Astrocyte (in vitro differentiated cells and primary cell): ENCODE results near the gene KIRREL3. TPM values are rescaled to one million over a fixed set of nuclear protein-coding genes. Genes with fewer than 3 reads are reported as not detected.

Experiments
- DNase-seq: peaks from one replicate; pipeline ENCODE4 v3.0.0-alpha.2; 2010; ENCODE audit warnings: low read depth
- FAIRE-seq: peaks from 2 replicates; lab custom pipeline; 2011; peaks lifted over from hg19 to GRCh38; lab: Jason Lieb, UNC
- H2AFZ ChIP-seq: 2 replicates; pipeline ENCODE4 v1.6.0; 2012; ENCODE audit warnings: low read depth, low read length, inconsistent platforms
- H3K27ac ChIP-seq: 2 replicates; pipeline ENCODE4 v1.5.1; 2011; ENCODE audit warnings: low read depth, low read length, inconsistent platforms
- H3K27me3 ChIP-seq: 2 replicates; pipeline ENCODE4 v1.6.0; 2011; ENCODE audit warnings: low read length, inconsistent platforms; ENCODE audit not compliant: insufficient read depth
- H3K36me3 ChIP-seq: 2 replicates; pipeline ENCODE4 v1.5.1; 2011; ENCODE audit warnings: low read length, inconsistent platforms; ENCODE audit not compliant: insufficient read depth
- H3K4me1 ChIP-seq: 2 replicates; pipeline ENCODE4 v1.5.1; 2011; ENCODE audit warnings: low read length, inconsistent platforms; ENCODE audit not compliant: insufficient read depth
- H3K4me2 ChIP-seq: 2 replicates; pipeline ENCODE4 v1.6.0; 2012; ENCODE audit warnings: low read length, inconsistent platforms
- H3K4me3 ChIP-seq: 2 replicates; pipeline ENCODE4 v1.5.1; 2011; ENCODE audit warnings: low read depth, mild to moderate bottlenecking, low read length, inconsistent platforms; ENCODE audit not compliant: insufficient read depth
- H3K79me2 ChIP-seq: 2 replicates; pipeline ENCODE4 v1.6.0; 2012; ENCODE audit warnings: mild to moderate bottlenecking, low read length, inconsistent platforms; ENCODE audit not compliant: insufficient read depth
- H3K9ac ChIP-seq: 2 replicates; pipeline ENCODE4 v1.6.0; 2012; ENCODE audit warnings: mild to moderate bottlenecking, low read length, inconsistent platforms
- H3K9me3 ChIP-seq: 2 replicates; pipeline ENCODE4 v1.5.1; 2012; ENCODE audit warnings: low read depth, mild to moderate bottlenecking, low read length, inconsistent platforms; ENCODE audit not compliant: insufficient read depth
- H4K20me1 ChIP-seq: 2 replicates; pipeline ENCODE4 v1.6.0; 2012; ENCODE audit warnings: low read length, inconsistent platforms; ENCODE audit not compliant: insufficient read depth
- H3K27ac Mint-ChIP-seq: one replicate; pipeline ENCODE4 v1.8.0; 2021; ENCODE audit warnings: mild to moderate bottlenecking, mixed read lengths; ENCODE audit not compliant: unreplicated experiment
- H3K27me3 Mint-ChIP-seq: one replicate; pipeline ENCODE4 v1.8.0; 2021; ENCODE audit warnings: low read depth, mixed read lengths; ENCODE audit not compliant: unreplicated experiment
- H3K36me3 Mint-ChIP-seq: one replicate; pipeline ENCODE4 v1.8.0; 2021; ENCODE audit warnings: low read depth, mixed read lengths; ENCODE audit not compliant: unreplicated experiment
- H3K4me1 Mint-ChIP-seq: one replicate; pipeline ENCODE4 v1.8.0; 2021; ENCODE audit warnings: low read depth, mixed read lengths; ENCODE audit not compliant: unreplicated experiment
- H3K4me3 Mint-ChIP-seq: one replicate; pipeline ENCODE4 v1.8.0; 2021; ENCODE audit warnings: mild to moderate bottlenecking, moderate library complexity, mixed read lengths; ENCODE audit not compliant: unreplicated experiment
- H3K9me3 Mint-ChIP-seq: one replicate; pipeline ENCODE4 v1.8.0; 2021; ENCODE audit warnings: mild to moderate bottlenecking, mixed read lengths; ENCODE audit not compliant: unreplicated experiment
- EZH2 ChIP-seq: IDR thresholded peaks from 2 replicates; pipeline ENCODE4 v1.6.1; 2012; ENCODE audit warnings: mild to moderate bottlenecking, low read length, inconsistent platforms; ENCODE audit not compliant: insufficient read depth
- total RNA-seq: library from RNA; stranded (reverse); gene quantifications from 2 replicates; pipeline ENCODE4 v1.2.1, GENCODE V29; 2021
- TF ChIP-seq, protein P1 (sequence below): IDR thresholded peaks from 2 replicates; pipeline ENCODE4 v1.5.1; 2011; ENCODE audit warnings: low read depth, mild to moderate bottlenecking, inconsistent platforms, low read length, moderate library complexity; ENCODE audit not compliant: insufficient read depth

Gene KIRREL3
- total RNA-seq, 1 donor from 2014 or later: 0.91 TPM

DNA sequence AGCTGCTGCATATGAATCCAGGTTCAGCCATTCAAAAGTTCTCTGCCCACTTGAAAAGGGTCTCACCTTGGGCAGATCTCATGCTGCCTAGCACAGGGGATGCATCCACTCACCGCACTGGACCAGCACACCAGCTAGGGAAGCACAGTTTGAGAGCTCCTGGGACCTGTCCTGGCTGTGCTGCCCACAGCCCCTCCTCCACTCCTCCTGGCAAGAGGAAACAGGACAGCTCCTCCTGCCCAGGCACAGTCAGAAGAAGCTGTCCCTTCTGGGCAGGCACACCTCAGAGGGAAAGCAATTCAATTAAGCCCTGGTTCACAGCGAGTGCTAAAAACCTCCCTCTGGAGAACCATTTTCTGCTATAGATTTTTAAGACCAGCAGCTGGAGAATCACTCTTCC, 498.4 kb downstream of the KIRREL3 start:
- Histone ChIP-seq H3K79me2 (no peaks in the 10 kb centered on the region), H2AFZ (no peak overlapping the region), H3K27me3 (peaks cover 5% of the 10 kb centered on the region), H4K20me1 (no peaks in the 10 kb centered on the region), H3K9ac (no peak overlapping the region), H3K36me3 (no peaks in the 10 kb centered on the region), H3K9me3 (no peaks in the 10 kb centered on the region), H3K4me3 (no peak overlapping the region), H3K27ac (no peak overlapping the region), H3K4me1 (no peaks in the 10 kb centered on the region), H3K4me2 (no peak overlapping the region)
- Mint-ChIP-seq H3K4me1 (no peaks in the 10 kb centered on the region), H3K36me3 (peaks cover 1% of the 10 kb centered on the region), H3K27ac (no peak overlapping the region), H3K4me3 (no peak overlapping the region), H3K27me3 (peaks cover 41% of the 10 kb centered on the region), H3K9me3 (peaks cover 7% of the 10 kb centered on the region)
- no peak for TF ChIP-seq EZH2
- TF ChIP-seq, protein P1, sequence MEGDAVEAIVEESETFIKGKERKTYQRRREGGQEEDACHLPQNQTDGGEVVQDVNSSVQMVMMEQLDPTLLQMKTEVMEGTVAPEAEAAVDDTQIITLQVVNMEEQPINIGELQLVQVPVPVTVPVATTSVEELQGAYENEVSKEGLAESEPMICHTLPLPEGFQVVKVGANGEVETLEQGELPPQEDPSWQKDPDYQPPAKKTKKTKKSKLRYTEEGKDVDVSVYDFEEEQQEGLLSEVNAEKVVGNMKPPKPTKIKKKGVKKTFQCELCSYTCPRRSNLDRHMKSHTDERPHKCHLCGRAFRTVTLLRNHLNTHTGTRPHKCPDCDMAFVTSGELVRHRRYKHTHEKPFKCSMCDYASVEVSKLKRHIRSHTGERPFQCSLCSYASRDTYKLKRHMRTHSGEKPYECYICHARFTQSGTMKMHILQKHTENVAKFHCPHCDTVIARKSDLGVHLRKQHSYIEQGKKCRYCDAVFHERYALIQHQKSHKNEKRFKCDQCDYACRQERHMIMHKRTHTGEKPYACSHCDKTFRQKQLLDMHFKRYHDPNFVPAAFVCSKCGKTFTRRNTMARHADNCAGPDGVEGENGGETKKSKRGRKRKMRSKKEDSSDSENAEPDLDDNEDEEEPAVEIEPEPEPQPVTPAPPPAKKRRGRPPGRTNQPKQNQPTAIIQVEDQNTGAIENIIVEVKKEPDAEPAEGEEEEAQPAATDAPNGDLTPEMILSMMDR: no peak
- DNase-seq: no peak
- no peak for FAIRE-seq

DNA sequence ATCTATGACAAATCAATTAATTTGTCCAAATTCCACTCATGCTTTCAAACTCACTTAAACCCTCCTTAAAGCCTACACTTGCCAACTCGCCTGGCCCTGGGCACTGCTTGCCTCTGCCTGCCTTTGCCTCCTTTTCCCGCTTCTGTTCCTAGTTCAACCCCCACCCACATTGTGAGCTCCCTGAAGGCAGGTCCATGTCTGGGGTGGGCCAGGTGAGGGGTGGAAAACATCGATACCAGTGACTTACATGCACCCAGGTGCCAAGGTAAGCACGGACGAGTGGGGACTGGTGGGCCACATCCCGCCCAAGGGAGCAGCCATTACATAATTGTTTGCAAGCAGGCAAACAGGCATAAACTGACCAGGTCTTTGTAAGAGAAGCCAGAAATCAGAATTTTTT, 498.9 kb downstream of the KIRREL3 start:
- peaks cover 5% of the 10 kb centered on the region for H3K27me3 ChIP-seq
- peaks cover 1% of the 10 kb centered on the region for H3K36me3 Mint-ChIP-seq
- H3K4me1 Mint-ChIP-seq: no peaks in the 10 kb centered on the region
- H3K9me3 Mint-ChIP-seq: peaks cover 7% of the 10 kb centered on the region
- H3K4me3 Mint-ChIP-seq: no peak overlapping the region
- no peak for FAIRE-seq
- H3K4me2 ChIP-seq: no peak overlapping the region
- H3K27ac Mint-ChIP-seq: no peak overlapping the region
- H3K9ac ChIP-seq: no peak overlapping the region
- H2AFZ ChIP-seq: no peak overlapping the region
- no peak overlapping the region for H3K4me3 ChIP-seq
- no peaks in the 10 kb centered on the region for H3K4me1 ChIP-seq
- TF ChIP-seq, protein P1: no peak
- TF ChIP-seq EZH2: no peak
- H3K36me3 ChIP-seq: no peaks in the 10 kb centered on the region
- H3K27ac ChIP-seq: no peak overlapping the region
- H3K9me3 ChIP-seq: no peaks in the 10 kb centered on the region
- H3K79me2 ChIP-seq: no peaks in the 10 kb centered on the region
- peaks cover 46% of the 10 kb centered on the region for H3K27me3 Mint-ChIP-seq
- DNase-seq: no peak
- H4K20me1 ChIP-seq: no peaks in the 10 kb centered on the region

DNA sequence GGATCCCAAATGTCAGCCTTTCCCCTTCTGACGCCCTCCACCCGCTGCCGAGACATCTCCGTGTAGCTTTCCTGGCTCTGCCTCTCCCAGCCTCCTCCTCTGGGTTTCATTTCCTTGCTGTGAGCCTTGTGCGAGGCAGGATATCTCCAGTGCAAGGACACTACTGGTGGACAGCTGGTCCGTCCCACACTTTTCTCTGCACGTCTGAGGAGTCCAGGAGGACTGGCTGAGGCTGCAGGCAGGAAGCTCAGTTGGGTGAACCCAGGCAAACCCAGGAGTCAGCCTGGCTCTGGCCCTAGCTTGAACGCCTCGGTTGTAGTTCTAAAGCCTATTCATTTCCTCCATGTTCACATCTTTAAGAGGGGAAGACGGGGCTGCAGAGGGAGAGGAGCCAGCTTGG, 499.6 kb downstream of the KIRREL3 start:
- H3K4me1 ChIP-seq: no peaks in the 10 kb centered on the region
- no peaks in the 10 kb centered on the region for H3K9me3 ChIP-seq
- Mint-ChIP-seq H3K4me1 (no peaks in the 10 kb centered on the region), H3K27ac (no peak overlapping the region), H3K4me3 (no peak overlapping the region), H3K36me3 (peaks cover 1% of the 10 kb centered on the region), H3K27me3 (peaks cover 51% of the 10 kb centered on the region), H3K9me3 (peaks cover 7% of the 10 kb centered on the region)
- H3K36me3 ChIP-seq: no peaks in the 10 kb centered on the region
- no peaks in the 10 kb centered on the region for H3K79me2 ChIP-seq
- no peak overlapping the region for H3K27ac ChIP-seq
- H3K9ac ChIP-seq: no peak overlapping the region
- H3K4me3 ChIP-seq: no peak overlapping the region
- no peak for FAIRE-seq
- no peak overlapping the region for H2AFZ ChIP-seq
- H3K4me2 ChIP-seq: no peak overlapping the region
- H3K27me3 ChIP-seq: peaks cover 5% of the 10 kb centered on the region
- no peaks in the 10 kb centered on the region for H4K20me1 ChIP-seq
- no peak for DNase-seq
- TF ChIP-seq, protein P1: no peak
- TF ChIP-seq EZH2: no peak
